Fibroblast of the conjunctiva (primary cell): Measurements from ENCODE around the gene SGMS1.
"Not testable (repeated sequence)": the region's sequence is repeated elsewhere in the genome, so short reads cannot be mapped to it uniquely, and the experiment has no call there.

Experiments
- DNase-seq: peaks from one replicate; pipeline ENCODE4 v3.0.0-alpha.2; 2010; ENCODE audit warnings: low read depth

SGMS1 gene

DNA sequence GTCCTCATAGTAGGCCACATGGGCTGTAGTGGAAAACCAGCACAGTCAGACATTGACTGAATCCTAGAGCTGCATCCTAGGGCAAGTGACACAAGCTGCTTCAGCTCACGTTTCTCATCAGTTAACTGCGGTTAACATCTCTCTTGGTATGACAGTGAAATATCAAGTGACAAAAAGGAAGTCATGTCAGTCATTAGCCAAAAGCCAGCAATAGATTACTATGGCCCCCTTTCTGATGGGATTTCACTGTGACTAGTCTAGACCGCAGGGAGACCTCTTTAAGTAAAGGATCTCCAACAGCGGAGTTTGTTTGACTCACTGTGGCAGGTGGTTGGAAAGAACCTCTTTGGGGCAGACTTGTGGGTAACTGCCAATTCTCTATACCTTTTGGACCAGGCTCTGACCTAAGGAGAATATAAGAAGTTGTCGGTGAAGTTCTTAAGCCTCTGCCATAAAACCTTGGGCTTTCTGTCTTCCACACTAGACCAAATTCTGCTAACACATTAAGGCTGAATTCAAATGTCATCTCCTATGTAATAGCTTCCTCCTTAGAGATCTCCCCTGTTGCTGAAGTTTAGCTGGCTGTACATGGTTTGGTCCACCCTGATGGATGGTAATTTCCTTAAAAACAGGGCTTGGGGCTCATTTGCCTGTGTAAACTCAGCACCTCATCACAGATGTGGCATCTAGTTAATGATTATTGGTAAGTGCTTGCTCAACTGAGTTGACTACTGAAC lies 115.3 kb downstream of the SGMS1 start:
- DNase-seq: no peak

DNA sequence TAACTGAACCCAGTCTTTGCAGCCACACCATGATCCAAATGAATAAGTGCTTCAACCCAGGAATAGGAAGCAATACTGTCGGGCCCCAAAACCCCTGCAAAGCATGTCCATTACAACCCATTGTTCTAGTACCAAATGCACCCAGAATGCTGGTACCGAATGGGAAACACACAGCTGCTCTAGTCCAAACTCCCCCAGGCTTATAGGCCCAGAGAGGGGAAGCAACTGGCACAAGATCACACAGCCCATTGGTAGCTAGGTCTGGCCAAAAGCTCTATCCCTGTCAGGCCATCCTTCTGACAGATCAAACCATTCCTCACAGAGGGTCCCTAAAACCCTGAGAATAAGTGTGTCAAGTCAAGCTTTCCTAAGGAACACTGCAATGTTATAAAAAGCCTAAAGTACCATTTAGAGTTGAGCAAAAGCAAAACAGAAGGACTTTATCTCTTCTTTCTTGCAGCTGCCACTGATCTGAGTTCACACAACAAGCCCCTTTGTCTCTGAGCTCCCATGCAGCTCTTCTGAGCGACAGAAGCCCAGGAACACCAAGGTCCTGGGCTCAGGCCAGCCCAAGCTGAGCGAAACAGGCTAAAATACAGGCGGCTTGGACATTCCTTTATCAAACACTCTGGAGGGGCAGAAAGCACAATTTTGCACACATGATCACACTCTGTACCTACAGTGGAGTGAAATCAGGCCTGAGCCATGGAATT lies 116.7 kb downstream of the SGMS1 start:
- DNase-seq: no peak

DNA sequence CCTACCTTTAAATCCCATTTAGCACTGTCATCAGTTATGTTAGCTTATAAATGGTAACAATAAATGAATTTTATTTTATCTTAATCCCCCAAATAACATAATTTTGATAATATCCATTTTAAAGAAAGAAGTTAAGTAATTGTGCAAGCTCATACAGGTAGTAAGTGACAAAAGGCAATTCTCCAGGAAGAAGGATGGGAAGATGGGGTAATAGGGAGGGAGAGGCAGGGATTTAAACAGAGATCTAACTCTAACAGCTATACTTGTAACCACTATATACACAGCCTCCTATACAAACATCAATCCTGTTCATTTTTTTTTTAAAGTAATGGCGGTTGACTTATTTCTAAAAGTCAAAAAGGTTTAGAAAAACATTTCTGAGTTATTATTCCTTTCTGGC lies 119.4 kb downstream of the SGMS1 start:
- DNase-seq: no peak

DNA sequence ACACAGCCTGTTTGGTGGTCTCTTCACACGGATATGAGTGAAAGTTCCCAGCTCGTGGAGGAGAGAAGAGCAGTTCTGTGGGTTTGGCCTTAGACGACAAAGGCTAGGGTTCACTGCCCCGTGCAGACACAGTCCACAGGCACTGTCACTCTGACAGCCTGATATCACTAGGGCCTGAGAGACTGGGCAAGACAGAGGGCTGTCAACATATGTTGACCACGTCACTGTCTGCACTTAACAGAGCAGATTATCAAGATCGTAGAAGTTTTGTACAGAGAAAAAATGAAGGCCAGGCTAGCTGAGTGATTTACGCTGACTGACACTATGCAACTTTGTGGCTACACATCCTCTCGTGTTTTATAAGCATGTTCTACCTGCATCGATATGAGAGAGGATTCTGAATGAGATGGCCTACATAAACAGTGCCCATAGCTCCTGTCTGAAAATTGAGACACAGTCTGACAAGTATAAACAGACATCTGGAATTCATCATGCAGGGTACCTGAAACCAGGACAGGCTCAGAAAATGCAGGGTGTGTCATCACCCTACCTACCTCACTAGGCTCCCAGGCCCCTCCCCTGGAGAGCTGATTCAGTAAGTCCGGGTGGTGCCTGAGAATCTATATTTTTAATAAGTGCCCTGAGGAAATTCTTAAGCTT lies 120.0 kb downstream of the SGMS1 start:
- DNase-seq: no peak

DNA sequence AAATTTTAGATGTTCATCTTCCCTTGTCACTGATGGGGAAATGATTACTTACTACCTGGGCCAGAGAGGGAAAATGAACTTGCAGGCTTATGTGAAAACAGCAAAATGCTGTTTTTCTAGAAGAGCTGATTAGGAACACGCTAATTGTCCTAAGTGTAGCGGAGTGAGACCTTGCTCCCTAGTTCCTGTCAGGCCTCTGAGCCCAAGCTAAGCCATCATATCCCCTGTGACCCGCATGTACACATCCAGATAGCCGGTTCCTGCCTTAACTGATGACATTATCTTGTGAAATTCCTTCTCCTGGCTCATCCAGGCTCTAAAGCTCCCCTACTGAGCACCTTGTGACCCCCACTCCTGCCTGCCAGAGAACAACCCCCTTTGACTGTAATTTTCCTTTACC lies 120.6 kb downstream of the SGMS1 start:
- not testable (repeated sequence) for DNase-seq

DNA sequence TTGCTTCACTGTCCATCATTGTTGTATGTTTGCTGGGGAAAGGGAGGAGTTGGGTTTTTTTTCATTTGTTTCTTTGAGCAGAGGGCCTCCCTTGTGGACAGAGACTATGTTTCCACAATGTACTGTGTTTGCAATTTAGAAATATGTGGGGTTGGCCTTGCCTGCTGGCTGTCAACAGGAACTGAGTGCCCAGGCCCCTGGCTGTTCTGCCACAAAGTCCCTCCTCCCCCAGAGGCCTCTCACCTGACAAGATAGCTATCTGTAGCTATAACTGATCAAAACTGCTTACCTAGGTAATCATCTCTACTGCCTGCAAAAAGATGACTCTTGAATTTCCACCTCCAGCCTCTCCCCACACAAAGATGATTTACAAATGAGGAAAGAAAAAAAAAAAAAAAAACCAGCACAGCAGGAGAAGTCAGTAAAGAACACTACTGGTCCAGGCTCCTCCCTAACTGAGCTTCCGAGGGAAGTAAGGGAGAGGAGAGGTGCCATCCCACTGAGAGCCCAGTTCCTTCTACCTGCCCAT lies 121.8 kb downstream of the SGMS1 start:
- no peak for DNase-seq

DNA sequence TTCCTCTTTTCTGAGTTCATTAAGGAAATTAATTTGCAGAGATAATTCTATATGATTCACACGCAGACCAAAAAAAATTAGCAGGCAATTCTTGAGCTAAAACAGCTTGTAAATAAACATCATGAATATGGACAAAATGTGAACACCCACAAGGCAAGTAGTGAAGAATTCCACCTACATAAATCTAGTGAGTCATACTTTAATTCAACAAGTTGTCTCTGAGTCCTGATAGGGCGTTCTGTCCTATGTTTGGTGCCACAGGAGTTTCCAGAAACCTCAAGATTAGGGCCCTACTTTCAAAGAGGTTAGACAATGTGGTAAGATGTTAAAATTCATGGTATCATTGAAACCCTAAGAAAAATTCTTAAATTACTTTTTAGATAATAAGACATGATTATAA lies 122.3 kb downstream of the SGMS1 start:
- DNase-seq: no peak

DNA sequence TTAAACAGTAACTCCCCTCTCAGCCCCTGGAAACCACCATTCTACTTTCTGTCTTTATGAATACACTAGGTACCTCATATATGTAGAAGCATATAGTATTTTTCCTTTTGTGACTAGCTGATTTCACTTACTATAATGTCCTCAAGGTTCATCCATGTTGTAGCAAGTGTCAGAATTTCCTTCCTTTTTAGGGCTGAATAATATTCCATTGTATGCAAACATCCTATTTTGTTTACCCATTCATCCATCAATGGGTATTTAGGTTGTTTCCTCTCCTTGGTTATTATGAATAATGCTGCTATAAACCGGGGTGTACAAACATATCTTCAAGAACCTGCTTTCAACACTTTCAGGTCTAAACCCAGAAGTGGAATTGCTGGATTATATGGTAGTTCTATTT lies 125.3 kb downstream of the SGMS1 start:
- no peak for DNase-seq

DNA sequence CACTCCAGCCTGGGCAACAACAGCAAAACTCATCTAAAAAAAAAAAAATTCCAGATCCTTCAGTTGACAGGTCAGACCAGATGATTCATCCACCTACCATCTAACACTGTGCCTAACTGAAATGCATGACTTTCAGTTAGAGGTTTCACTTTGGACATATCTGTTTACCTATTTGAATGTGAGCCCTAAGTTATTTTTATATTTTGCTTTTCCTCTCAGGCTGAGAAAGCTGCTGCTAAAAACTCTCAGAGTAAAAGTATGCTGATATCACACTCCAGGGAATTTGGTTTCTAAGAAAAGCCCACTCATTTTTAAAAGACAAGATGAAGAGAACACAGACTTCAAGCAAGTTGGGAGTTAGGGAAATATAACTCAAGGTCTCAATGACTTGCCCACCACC lies 126.0 kb downstream of the SGMS1 start:
- DNase-seq: peak; percentile 28

DNA sequence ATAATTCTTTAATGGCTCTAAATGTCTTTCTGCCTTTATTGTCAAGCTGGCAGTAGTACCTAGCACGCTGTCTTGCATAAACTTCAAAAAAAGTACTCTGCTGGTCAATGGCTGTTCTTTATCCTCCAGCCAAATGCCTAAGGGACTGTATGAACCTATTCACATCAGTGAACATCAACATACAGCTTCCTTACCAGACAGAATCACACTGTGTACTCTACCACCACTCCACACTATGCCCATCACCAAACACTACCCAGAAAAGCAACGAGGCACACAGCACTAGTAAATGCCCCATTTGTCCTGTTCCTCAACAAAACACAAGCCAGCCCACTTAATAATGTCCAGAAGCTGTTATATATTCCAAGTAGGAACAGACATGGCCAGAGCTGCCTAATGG lies 127.5 kb downstream of the SGMS1 start:
- no peak for DNase-seq

DNA sequence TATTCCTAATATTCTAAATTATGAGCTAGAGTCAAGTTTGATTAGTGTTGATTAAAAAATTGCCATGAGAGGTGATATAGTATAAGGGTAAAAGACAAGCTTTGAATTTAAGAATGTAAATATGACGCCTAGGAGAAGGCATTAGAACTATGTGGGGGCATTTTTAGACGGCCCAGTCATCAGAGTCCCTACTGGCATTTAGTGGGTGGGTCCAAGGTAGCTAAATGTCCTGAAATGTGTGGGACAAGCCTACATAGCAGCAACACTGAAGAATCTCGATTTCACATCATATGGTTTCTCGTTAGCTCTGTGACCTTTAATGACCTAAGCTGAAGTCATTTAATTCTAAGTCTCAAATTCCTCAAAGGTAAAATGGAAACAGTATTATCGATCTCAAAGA lies 133.5 kb downstream of the SGMS1 start:
- no peak for DNase-seq

DNA sequence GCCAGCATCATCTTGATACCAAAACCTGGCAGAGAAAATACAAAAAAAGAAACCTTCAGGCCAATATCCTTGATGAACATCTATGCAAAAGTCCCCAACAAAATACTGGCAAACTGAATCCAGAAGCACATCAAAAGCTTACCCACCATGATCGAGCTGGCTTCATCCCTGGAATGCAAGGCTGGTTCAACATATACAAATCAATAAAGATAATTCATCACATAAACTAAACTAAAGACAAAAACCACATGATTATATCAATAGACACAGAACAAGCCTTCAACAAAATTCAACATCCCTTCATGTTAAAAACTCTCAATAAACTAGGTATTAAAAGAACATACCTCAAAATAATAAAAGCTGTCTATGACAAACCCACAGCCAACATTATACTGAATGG lies 139.2 kb downstream of the SGMS1 start:
- DNase-seq: not testable (repeated sequence)

DNA sequence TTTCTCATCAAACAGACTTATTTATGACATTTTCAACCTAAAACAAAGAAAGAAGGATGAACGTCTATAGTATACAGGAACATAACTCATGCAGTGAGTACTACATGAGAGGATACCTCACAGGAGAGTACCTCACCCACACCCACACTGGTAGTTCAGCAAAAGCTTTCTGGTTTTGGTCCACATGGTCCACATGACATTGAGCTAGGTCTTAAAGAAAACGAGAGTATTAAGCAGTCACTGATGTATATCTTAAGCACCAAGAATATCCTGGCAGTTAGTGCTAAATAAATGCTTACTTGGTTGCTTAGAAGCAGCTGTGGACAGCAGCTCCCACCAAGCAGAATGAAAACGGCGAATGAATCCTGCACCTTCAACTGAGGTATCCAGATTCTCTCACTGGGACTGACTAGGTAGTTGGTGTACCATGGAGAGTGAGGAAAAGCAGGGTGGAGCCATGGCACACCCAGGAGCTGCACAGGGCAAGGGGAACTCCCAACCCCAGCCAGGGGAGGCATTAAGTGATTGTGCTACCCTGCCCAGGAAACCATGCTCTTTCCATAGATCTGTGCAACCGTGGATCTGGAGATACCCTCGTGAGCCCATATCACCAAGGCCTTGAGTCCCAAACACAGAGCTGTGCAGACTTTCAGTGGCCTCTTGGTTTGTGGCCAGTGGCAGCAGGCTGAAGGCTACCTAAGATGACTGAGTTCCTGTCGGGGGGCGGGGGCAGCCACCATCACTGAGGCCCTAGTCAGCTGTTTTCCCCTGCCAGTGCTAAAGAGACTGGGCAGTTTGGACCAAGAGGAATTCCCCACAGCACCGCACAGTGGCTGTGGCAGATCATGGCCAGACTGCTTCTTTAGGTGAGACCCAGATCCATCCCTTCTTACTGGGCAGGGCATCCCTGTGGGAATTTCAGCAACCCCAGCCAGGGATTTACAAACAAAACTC lies 143.4 kb downstream of the SGMS1 start:
- no peak for DNase-seq

DNA sequence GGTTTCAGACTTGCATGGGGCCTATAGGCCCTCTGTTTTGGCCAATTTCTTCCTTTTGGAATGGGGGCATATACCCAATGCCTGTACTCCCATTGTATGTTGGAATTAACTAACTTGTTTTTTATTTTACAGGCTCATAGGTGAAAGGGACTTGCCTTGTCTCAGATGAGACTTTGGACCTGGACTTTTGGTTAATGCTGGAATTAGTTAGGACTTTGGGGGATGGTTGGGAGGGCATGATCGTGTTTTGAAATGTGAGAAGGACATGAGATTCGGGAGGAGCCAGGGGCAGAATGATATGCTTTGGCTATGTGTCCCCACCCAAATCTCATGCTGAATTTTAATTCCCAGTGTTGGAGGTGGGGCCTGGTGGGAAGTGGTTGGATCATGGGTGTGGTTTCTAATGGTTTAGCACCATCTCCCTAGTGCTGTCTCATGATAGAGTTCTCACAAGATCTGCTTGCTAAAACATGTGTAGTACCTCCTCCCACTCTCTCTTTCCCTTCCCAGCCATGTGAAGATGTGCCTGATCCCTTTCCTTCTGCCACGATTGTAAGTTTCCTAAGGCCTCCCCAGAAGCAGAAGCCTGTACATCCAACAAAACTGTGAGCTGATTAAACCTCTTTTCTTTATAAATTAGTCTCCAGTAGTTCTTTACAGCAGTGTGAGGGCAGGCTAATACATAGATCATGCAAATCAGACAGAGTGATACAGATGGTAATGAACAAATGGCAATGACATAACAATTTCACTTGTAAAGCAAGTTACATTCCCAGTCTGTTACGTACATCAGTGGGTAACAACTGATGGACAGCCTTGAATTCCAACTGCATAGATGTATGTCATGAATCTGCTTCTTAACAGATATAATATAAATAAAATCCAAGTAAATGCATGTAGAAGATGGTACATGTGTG lies 146.2 kb downstream of the SGMS1 start:
- no peak for DNase-seq

DNA sequence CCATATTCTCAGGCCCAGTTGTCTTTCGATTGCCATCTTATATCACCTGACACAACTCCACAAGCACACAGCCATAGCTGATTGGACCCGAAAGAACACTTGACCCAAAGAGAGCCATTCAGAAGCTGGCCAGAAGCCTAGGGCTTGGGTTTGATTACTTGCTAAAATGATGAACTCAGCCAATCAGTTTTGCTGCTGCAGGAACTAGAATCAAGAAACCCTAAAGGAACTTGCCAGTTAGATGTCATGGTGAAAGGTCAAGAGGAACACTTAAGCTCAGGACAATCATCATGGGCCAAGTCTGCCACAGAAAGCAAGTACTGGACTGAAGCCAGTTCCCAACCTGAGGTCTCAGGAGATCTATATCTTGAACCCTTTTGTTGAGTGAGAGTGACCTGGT lies 150.0 kb downstream of the SGMS1 start:
- DNase-seq: no peak

DNA sequence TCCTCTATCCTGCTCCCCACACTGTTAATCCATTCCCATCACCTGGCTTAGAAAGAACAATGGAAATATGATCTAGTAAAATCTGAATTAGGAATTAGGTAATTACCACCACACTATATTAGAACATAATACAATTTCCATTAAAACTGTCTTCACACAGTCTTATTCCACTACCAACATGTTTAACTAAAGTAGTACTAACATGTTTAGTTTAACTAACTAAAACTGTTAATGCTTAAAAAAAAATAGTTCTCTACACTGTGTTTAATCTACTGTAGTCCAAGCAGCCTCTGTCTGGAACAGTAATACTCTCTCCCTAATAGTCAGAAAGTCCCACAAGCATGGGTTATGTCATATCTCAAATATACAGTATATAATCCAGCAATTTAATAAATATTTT lies 150.8 kb downstream of the SGMS1 start:
- DNase-seq: no peak

DNA sequence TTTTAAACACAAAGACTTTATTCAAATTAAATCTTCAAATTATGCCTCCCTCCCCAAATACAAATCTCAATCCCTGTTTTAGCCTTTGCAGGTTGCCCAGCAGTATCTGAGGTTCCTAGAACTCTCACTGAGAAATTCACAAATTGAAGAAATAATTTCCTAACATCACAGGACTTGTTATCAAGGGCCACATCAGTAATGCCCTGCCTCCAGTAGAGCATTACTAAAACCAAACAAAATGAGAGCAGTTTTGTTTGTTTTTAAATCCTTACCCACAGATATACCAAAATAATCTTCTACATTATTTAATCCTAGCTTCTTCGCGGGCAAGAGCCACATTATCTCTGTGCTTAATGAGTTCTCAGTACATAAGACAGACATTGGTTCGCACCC lies 152.2 kb downstream of the SGMS1 start:
- no peak for DNase-seq

DNA sequence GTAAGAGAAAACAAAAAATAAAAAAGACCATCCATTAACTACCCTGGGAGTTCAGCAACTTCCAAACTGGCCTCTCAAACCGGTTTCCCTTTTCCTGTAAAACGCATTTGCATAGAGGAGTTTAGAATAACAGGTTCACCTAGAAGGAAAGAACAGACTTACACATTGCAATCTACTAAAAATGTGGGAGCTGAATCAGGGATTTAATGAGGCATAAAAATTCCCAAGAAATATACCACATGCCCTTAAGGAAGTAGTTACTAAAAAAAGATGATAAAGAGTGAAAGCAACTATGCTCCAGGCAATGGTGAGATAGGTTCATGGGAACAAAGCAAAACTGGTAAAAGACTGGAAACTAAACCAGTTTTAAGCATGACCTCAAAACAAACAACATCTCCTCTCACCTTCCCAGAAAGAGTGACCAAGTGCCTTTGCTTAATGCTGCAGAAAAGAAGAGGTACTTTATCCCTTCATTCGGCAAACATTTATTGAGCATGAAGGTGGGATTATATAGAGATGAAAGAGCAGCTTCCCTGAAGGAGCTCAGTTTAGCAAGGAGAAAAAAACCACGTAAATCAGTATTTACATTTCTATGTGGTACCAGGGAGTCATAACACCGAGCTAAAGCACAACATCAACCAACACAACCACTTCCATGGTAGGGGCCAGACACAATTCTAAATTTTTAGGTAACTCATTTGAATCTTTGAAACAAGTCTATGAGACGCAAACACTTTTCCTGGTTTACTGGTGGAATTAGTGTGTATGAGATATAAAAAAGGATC lies 152.8 kb downstream of the SGMS1 start:
- no peak for DNase-seq

DNA sequence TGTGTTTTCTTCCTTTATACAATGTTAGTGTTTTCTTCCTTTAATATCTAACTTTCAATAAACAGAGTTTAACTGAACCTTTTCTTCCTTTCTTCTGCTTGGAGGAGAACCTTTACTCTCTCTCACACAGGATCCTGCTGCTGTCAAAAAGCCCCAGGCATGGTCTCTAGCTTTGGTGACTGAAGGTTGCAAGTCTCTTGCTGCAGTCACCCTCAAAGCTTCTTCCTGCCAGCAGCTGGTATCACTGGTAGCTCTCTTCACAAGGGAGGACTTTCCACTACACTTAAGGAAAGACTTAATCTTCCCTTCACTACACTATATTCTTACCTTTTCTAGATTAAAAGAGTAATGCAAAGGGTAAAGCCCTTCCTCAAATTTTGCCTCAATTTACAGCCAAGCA lies 153.4 kb downstream of the SGMS1 start:
- no peak for DNase-seq

DNA sequence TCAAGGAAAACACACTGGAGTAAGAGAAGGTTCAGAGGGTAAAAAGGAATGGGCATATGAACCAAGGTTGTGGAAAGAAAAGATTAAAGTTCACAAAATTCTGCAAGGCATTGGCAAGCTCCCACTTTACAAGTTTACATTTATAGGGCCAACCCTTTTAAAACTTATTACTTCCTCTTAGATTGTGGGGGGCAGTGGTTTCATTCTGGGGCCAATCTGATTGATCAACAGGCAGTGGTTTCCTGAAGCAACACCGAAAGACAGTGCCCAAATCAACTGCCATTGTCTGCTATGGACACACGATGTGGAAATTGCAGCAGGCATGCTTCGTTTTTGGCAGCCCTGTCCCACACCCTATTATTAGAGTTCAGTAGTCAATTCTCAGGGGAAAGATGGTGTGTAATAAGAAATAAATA lies 154.0 kb downstream of the SGMS1 start:
- no peak for DNase-seq
